ENCODE measurements around the gene CEP120. TPM values are rescaled to one million over a fixed set of nuclear protein-coding genes. Genes with fewer than 3 reads are reported as not detected.

CEP120 gene
- total RNA-seq, 1 donor, result 30.6 TPM

GRCh38 chr5:123305751-123306150 is 117.5 kb downstream of the CEP120 start:
- no peak overlapping the region for H3K4me3 ChIP-seq (ENCODE audit: low read depth, low read length)
- no peak for TF ChIP-seq CTCF (IDR thresholded peaks at IDR 0.05; ENCODE audit: insufficient read depth, low read length)
- no peak for DNase-seq (ENCODE audit: low read depth)

GRCh38 chr5:123304777-123305316 is 118.4 kb downstream of the CEP120 start:
- DNase-seq (ENCODE audit: low read depth), result no peak
- no peak for TF ChIP-seq CTCF (IDR thresholded peaks at IDR 0.05; ENCODE audit: insufficient read depth, low read length)
- no peak overlapping the region for H3K4me3 ChIP-seq (ENCODE audit: low read depth, low read length)

GRCh38 chr5:123303802-123304201 is 119.4 kb downstream of the CEP120 start:
- no peak for DNase-seq (ENCODE audit: low read depth)
- H3K4me3 ChIP-seq (ENCODE audit: low read depth, low read length), result no peak overlapping the region
- no peak for TF ChIP-seq CTCF (IDR thresholded peaks at IDR 0.05; ENCODE audit: insufficient read depth, low read length)

GRCh38 chr5:123300266-123300665 is 122.9 kb downstream of the CEP120 start:
- no peak for TF ChIP-seq CTCF (IDR thresholded peaks at IDR 0.05; ENCODE audit: insufficient read depth, low read length)
- H3K4me3 ChIP-seq (ENCODE audit: low read depth, low read length), result no peak overlapping the region
- no peak for DNase-seq (ENCODE audit: low read depth)

GRCh38 chr5:123299136-123299535 is 124.1 kb downstream of the CEP120 start:
- no peak overlapping the region for H3K4me3 ChIP-seq (ENCODE audit: low read depth, low read length)
- TF ChIP-seq CTCF (IDR thresholded peaks at IDR 0.05; ENCODE audit: insufficient read depth, low read length), result no peak
- DNase-seq (ENCODE audit: low read depth), result no peak

GRCh38 chr5:123298335-123299030 is 124.7 kb downstream of the CEP120 start:
- no peak for TF ChIP-seq CTCF (IDR thresholded peaks at IDR 0.05; ENCODE audit: insufficient read depth, low read length)
- no peak for DNase-seq (ENCODE audit: low read depth)
- no peak overlapping the region for H3K4me3 ChIP-seq (ENCODE audit: low read depth, low read length)
